ENCODE measurements around the gene PCDHGA9.

GRCh38 chr5:141392429-141393198 lies 10.0 kb upstream of the PCDHGA9 start, which contains the start of gene PCDHGA8:
- TF ChIP-seq CTCF (IDR thresholded peaks at IDR 0.05) (no peak), POLR2A (IDR thresholded peaks at IDR 0.05) (no peak)

Measured in right lobe of liver (tissue), 4 donors.